K562 (cell line): Measurements from ENCODE around the gene B4GALT1.

Source experiments
- BRCA1 ChIP-seq, 2 experiments: fragments of 450-650 bp in 1 of 2; sonication (generic) in 1 of 2; formaldehyde crosslinking in 1 of 2; IDR thresholded peaks; 2 replicates each; pipeline versions ENCODE4 v1.5.0 to v1.6.1; 2017 to 2020; ENCODE audit warnings: mild to moderate bottlenecking in 1 of 2, missing genetic modification reagents in 1 of 2
- CEBPZ ChIP-seq: fragments of 150-350 bp; IDR thresholded peaks from 2 replicates; pipeline ENCODE4 v1.6.1; 2014; ENCODE audit warnings: low read depth, mild to moderate bottlenecking, low read length, borderline replicate concordance
- CTCF ChIP-seq, 3 experiments: IDR thresholded peaks in 2 of 3; conservative IDR thresholded peaks in 1 of 3; 2 replicates each; pipeline ENCODE4 v1.5.1; 2011 to 2012; ENCODE audit warnings: low read length in 3 of 3, mild to moderate bottlenecking in 3 of 3, control low read depth in 2 of 3, improper control_type of control experiment in 1 of 3, inconsistent platforms in 1 of 3, low read depth in 1 of 3, mixed read lengths in 1 of 3, moderate library complexity in 1 of 3; ENCODE audit not compliant: insufficient read depth in 2 of 3
- HDGF ChIP-seq: fragments of 450-650 bp; IDR thresholded peaks from 2 replicates; pipeline ENCODE4 v1.6.1; 2016
- KAT2B ChIP-seq: IDR thresholded peaks from one replicate; pipeline ENCODE4 v1.6.1; 2012; ENCODE audit warnings: low read depth, mild to moderate bottlenecking, control low read depth, inconsistent platforms, low read length, moderate library complexity
- NR3C1 ChIP-seq: sonication (generic); formaldehyde crosslinking; IDR thresholded peaks from 2 replicates; pipeline ENCODE4 v1.8.1; 2022; ENCODE audit warnings: missing genetic modification reagents
- PKNOX1 ChIP-seq: fragments of 450-650 bp; IDR thresholded peaks from 2 replicates; pipeline ENCODE4 v1.6.1; 2016
- POLR2AphosphoS5 ChIP-seq: IDR thresholded peaks from 2 replicates; pipeline ENCODE4 v1.6.1; 2011; ENCODE audit warnings: mild to moderate bottlenecking, low read depth, low read length, moderate library complexity; ENCODE audit not compliant: control insufficient read depth, insufficient read depth
- PRDM10 ChIP-seq: fragments of 450-650 bp; IDR thresholded peaks from 2 replicates; pipeline ENCODE4 v1.6.1; 2018; ENCODE audit not compliant: partially characterized antibody
- SOX6 ChIP-seq: fragments of 450-650 bp; IDR thresholded peaks from 2 replicates; pipeline ENCODE4 v1.6.1; 2014; ENCODE audit warnings: mild to moderate bottlenecking
- USF2 ChIP-seq: sonication (generic); formaldehyde crosslinking; IDR thresholded peaks from 2 replicates; pipeline ENCODE4 v1.5.0; 2020; ENCODE audit warnings: missing genetic modification reagents
- ZBTB34 ChIP-seq: fragments of 250-450 bp; sonication (Bioruptor Pico); IDR thresholded peaks from 2 replicates; pipeline ENCODE4 v1.8.0; 2021; ENCODE audit warnings: mild to moderate bottlenecking, moderate library complexity
- ZNF121 ChIP-seq: sonication (generic); formaldehyde crosslinking; conservative IDR thresholded peaks from 2 replicates; pipeline ENCODE4 v1.8.0; 2022; ENCODE audit warnings: missing genetic modification reagents

- no peak for TF ChIP-seq PRDM10
- TF ChIP-seq ZNF121 (CRISPR knock-in tag): no peak
- TF ChIP-seq CEBPZ: no peak
- no peak for TF ChIP-seq POLR2AphosphoS5
- TF ChIP-seq USF2: no peak
- no peak for TF ChIP-seq PKNOX1
- no peak for TF ChIP-seq HDGF
- TF ChIP-seq SOX6: no peak
- TF ChIP-seq BRCA1 (IDR thresholded peaks at IDR 0.05): no peak
- TF ChIP-seq BRCA1 (CRISPR knock-in tag; IDR thresholded peaks at IDR 0.05): no peak
- no peak for TF ChIP-seq ZBTB34 (CRISPR knock-in tag)
- TF ChIP-seq NR3C1 (CRISPR knock-in tag): no peak
- no peak for TF ChIP-seq CTCF (IDR thresholded peaks at IDR 0.05 in 2 of 3, conservative IDR thresholded peaks at IDR 0.05 in 1 of 3; ENCODE audit: insufficient read depth in 2 of 3, low read depth in 1 of 3, low read length in 3 of 3)
- TF ChIP-seq KAT2B: no peak
Observed at GRCh38 chr9:33112094-33112493, 55.0 kb downstream of the B4GALT1 start.
